DND-41 (cell line): ENCODE results near the gene PTPRK.

ENCODE experiments used
- EZH2 ChIP-seq: IDR thresholded peaks from 3 replicates; pipeline ENCODE4 v1.6.1; 2012; ENCODE audit warnings: borderline replicate concordance, low read depth, mild to moderate bottlenecking, moderate library complexity, low read length, inconsistent platforms; ENCODE audit not compliant: severe bottlenecking
- TF ChIP-seq, protein P1 (sequence below): IDR thresholded peaks from 2 replicates; pipeline ENCODE4 v1.5.1; 2012; ENCODE audit warnings: borderline replicate concordance, low read length, moderate library complexity, mild to moderate bottlenecking; ENCODE audit not compliant: poor library complexity, severe bottlenecking; ENCODE audit errors: extremely low read depth

DNA sequence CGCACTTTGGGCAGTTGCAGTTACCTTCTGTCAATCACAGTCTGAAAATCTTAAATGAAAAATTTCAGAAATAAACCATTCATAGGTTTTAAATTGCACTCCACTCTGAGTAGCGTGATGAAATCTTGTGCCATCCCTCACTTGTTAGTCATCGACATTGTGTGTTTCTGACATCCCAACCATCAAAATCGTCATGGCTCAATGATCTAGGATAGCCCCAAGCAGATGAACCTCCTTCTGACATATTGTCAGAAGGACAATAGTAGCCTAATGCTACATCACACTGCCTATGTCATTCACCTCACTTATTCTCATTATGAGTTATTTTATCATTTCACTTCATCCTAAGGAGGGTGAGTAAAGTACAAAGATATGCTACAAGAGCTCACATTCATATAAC is 284.8 kb downstream of the PTPRK start:
- TF ChIP-seq, protein P1, sequence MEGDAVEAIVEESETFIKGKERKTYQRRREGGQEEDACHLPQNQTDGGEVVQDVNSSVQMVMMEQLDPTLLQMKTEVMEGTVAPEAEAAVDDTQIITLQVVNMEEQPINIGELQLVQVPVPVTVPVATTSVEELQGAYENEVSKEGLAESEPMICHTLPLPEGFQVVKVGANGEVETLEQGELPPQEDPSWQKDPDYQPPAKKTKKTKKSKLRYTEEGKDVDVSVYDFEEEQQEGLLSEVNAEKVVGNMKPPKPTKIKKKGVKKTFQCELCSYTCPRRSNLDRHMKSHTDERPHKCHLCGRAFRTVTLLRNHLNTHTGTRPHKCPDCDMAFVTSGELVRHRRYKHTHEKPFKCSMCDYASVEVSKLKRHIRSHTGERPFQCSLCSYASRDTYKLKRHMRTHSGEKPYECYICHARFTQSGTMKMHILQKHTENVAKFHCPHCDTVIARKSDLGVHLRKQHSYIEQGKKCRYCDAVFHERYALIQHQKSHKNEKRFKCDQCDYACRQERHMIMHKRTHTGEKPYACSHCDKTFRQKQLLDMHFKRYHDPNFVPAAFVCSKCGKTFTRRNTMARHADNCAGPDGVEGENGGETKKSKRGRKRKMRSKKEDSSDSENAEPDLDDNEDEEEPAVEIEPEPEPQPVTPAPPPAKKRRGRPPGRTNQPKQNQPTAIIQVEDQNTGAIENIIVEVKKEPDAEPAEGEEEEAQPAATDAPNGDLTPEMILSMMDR, result no peak
- TF ChIP-seq EZH2, result no peak
